Activated CD4-positive, alpha-beta T cell treated with anti-CD3 and anti-CD28 coated beads for 36 hours (primary cell): Measurements from ENCODE around the gene OR4D5. TPM values are rescaled to one million over a fixed set of nuclear protein-coding genes. Genes with fewer than 3 reads are reported as not detected.

Experiments used
- ATAC-seq: fragments of 200-7000 bp; cut with Tn5 transposase; one replicate; pipeline ENCODE4 v1.10.0; 2021; ENCODE audit warnings: mild to moderate bottlenecking, moderate library complexity
- CTCF ChIA-PET: fragments of 350-600 bp; sonication (Branson Sonifier 250); formaldehyde crosslinking; loops from one replicate; lab custom pipeline; 2021; ENCODE audit warnings: antibody characterized with exemption; lab: Charles Lee
- POLR2A ChIA-PET: fragments of 350-600 bp; sonication (Branson Sonifier 250); formaldehyde crosslinking; loops from one replicate; lab custom pipeline; 2021; ENCODE audit warnings: antibody characterized with exemption, inconsistent platforms; lab: Charles Lee
- DNase-seq: peaks from one replicate; pipeline ENCODE4 v3.0.0-alpha.2; 2020
- H3K27ac Mint-ChIP-seq: one replicate; pipeline ENCODE4 v1.8.0; 2021; ENCODE audit warnings: mixed read lengths
- H3K27me3 Mint-ChIP-seq: one replicate; pipeline ENCODE4 v1.8.0; 2021; ENCODE audit warnings: mixed read lengths
- H3K36me3 Mint-ChIP-seq: one replicate; pipeline ENCODE4 v1.8.0; 2021; ENCODE audit warnings: low read depth, mixed read lengths
- H3K4me1 Mint-ChIP-seq: one replicate; pipeline ENCODE4 v1.8.0; 2021; ENCODE audit warnings: mixed read lengths
- H3K4me3 Mint-ChIP-seq: one replicate; pipeline ENCODE4 v1.8.0; 2021; ENCODE audit warnings: mild to moderate bottlenecking, moderate library complexity, mixed read lengths
- H3K9me3 Mint-ChIP-seq: one replicate; pipeline ENCODE4 v1.8.0; 2021; ENCODE audit warnings: low read depth, mixed read lengths
- intact Hi-C, 2 experiments: fragments of 100-400 bp; cut with DNase I in 1 of 2; cut with micrococcal nuclease in 1 of 2; formaldehyde crosslinking; loops; one replicate each; pipeline versions ENCODE4 v1.14.2 to v1.15.1; 2022 to 2024; cut with DNase I, micrococcal nuclease
- total RNA-seq, 2 experiments: library from RNA; stranded (reverse); gene quantifications; one replicate each; pipeline ENCODE4 v1.2.3, GENCODE V29; 2021

The OR4D5 gene
- total RNA-seq, 2 experiments from 2014 or later: not detected

GRCh38 chr11:123956752-123957151 lies 17.3 kb downstream of the OR4D5 start:
- intact Hi-C loops: no loop called here
- H3K9me3 Mint-ChIP-seq: no peaks in the 10 kb centered on the region
- ChIA-PET CTCF (no interaction called here), POLR2A (no interaction called here)
- DNase-seq (no peak), ATAC-seq (no peak)
- no peaks in the 10 kb centered on the region for H3K36me3 Mint-ChIP-seq
- no peak overlapping the region for H3K27ac Mint-ChIP-seq
- peaks cover 7% of the 10 kb centered on the region for H3K27me3 Mint-ChIP-seq
- no peaks in the 10 kb centered on the region for H3K4me1 Mint-ChIP-seq
- H3K4me3 Mint-ChIP-seq: no peak overlapping the region

GRCh38 chr11:123973816-123974215 lies 34.4 kb downstream of the OR4D5 start:
- Mint-ChIP-seq H3K27me3 (no peaks in the 10 kb centered on the region), H3K27ac (no peak overlapping the region)
- CTCF ChIA-PET: no interaction called here

GRCh38 chr11:123976770-123977560 lies 37.5 kb downstream of the OR4D5 start:
- no peak overlapping the region for H3K27ac Mint-ChIP-seq
- no peaks in the 10 kb centered on the region for H3K36me3 Mint-ChIP-seq
- H3K4me3 Mint-ChIP-seq: no peak overlapping the region
- ATAC-seq (no peak), DNase-seq (no peak)
- ChIA-PET CTCF (no interaction called here), POLR2A (no interaction called here)
- no peaks in the 10 kb centered on the region for H3K4me1 Mint-ChIP-seq
- no peaks in the 10 kb centered on the region for H3K9me3 Mint-ChIP-seq
- intact Hi-C loops: no loop called here
- no peaks in the 10 kb centered on the region for H3K27me3 Mint-ChIP-seq

More at GRCh38 chr11:123973816-123974215, 34.4 kb downstream of the OR4D5 start:
- intact Hi-C loops: no loop called here
- no peak for DNase-seq
- ATAC-seq: no peak
- Mint-ChIP-seq H3K4me1 (no peaks in the 10 kb centered on the region), H3K36me3 (no peaks in the 10 kb centered on the region), H3K9me3 (no peaks in the 10 kb centered on the region), H3K4me3 (no peak overlapping the region)
- POLR2A ChIA-PET: no interaction called here

- peaks cover 2% of the 10 kb centered on the region for H3K27me3 Mint-ChIP-seq
- no peak within 1 kb of the TSS for H3K27ac Mint-ChIP-seq
- H3K9me3 Mint-ChIP-seq: peaks cover 2% of the 10 kb centered on the region
- ATAC-seq (no peak), DNase-seq (no peak)
- ChIA-PET POLR2A (no interaction called here), CTCF (no interaction called here)
- no peaks in the 10 kb centered on the region for H3K4me1 Mint-ChIP-seq
- intact Hi-C loops: no loop called here
- H3K36me3 Mint-ChIP-seq: no peaks in the 10 kb centered on the region
- no peak within 1 kb of the TSS for H3K4me3 Mint-ChIP-seq
These were observed 38.4 kb downstream of the OR4D5 start, which contains the start of gene OR10S1 for GRCh38 chr11:123977731-123978347. OR10S1 (minus strand) TSS chr11:123977781; CDS start chr11:123977664, 117 bp downstream.

- H3K9me3 Mint-ChIP-seq: peaks cover 5% of the 10 kb centered on the region
- H3K4me1 Mint-ChIP-seq: no peaks in the 10 kb centered on the region
- CTCF ChIA-PET: no interaction called here
- no peak overlapping the region for H3K4me3 Mint-ChIP-seq
- POLR2A ChIA-PET: no interaction called here
- DNase-seq (no peak), ATAC-seq (no peak)
- H3K27ac Mint-ChIP-seq: no peak overlapping the region
- intact Hi-C loops: no loop called here
- peaks cover 2% of the 10 kb centered on the region for H3K27me3 Mint-ChIP-seq
- no peaks in the 10 kb centered on the region for H3K36me3 Mint-ChIP-seq
These were observed 39.9 kb downstream of the OR4D5 start for GRCh38 chr11:123979311-123979710.

Other genes starting within 250 kb of the OR4D5 start
- 10 to 100 TPM in 1 of 2 experiments, 1 to 10 TPM in 1; 9.5 to 12.1 TPM for gene ZNF202, start 198.0 kb upstream of the OR4D5 start, total RNA-seq
- not detected for gene OR6X1, start 185.1 kb upstream of the OR4D5 start, total RNA-seq
- not detected for gene OR6M1, start 133.3 kb upstream of the OR4D5 start, total RNA-seq
- gene TMEM225, start 53.9 kb upstream of the OR4D5 start, total RNA-seq: not detected
- not detected for gene OR8D4, start 37.5 kb upstream of the OR4D5 start, total RNA-seq
- not detected for gene OR6T1, start 4.2 kb downstream of the OR4D5 start, total RNA-seq
- not detected for gene OR10S1, start 38.2 kb downstream of the OR4D5 start, total RNA-seq
- gene OR10G6, start 55.5 kb downstream of the OR4D5 start, total RNA-seq: not detected
- gene OR10G4, start 73.4 kb downstream of the OR4D5 start, total RNA-seq: not detected
- not detected for gene OR10G9, start 83.4 kb downstream of the OR4D5 start, total RNA-seq
- not detected for gene OR10G8, start 87.2 kb downstream of the OR4D5 start, total RNA-seq
- not detected for gene OR10G7, start 101.7 kb downstream of the OR4D5 start, total RNA-seq
- gene VWA5A, start 175.8 kb downstream of the OR4D5 start, total RNA-seq: 1 to 10 TPM; 8.6 to 8.8 TPM
- gene OR10D3, start 243.7 kb downstream of the OR4D5 start, total RNA-seq: not detected